PC-9 (cell line): ENCODE results near the gene TBC1D8. TPM values are rescaled to one million over a fixed set of nuclear protein-coding genes. Genes with fewer than 3 reads are reported as not detected.
A peak's percentile ranks its signal among the peaks of the same experiment; 100 is the strongest.

Experiments used
- BruUV-seq: library from RNA; stranded (reverse); fragments of 400-500 nt; replicated peaks from 2 replicates; lab custom pipeline; 2021; lab: Mats Ljungman, UMichigan
- CTCF ChIA-PET: fragments of 300-600 bp; sonication (Branson Sonifier 250); formaldehyde crosslinking; loops from one replicate; lab custom pipeline; 2022; ENCODE audit warnings: antibody characterized with exemption; lab: Charles Lee
- POLR2A ChIA-PET: fragments of 300-600 bp; sonication (Branson Sonifier 250); formaldehyde crosslinking; loops from one replicate; lab custom pipeline; 2022; ENCODE audit warnings: antibody characterized with exemption; ENCODE audit not compliant: unreplicated experiment; lab: Charles Lee
- DNase-seq, 2 experiments: peaks; one replicate each; pipeline versions ENCODE4 v3.0.0 to v3.0.0-alpha.2; 2015 to 2022; ENCODE audit warnings: mixed read lengths in 1 of 2
- H2AFZ ChIP-seq: fragments of 200-600 bp; sonication (generic); 2 replicates; pipeline ENCODE4 v1.8.1; 2017; ENCODE audit warnings: antibody characterized with exemption
- H3F3A ChIP-seq: fragments of 200-600 bp; sonication (generic); 2 replicates; pipeline ENCODE4 v1.8.1; 2017; ENCODE audit warnings: antibody characterized with exemption, mild to moderate bottlenecking, low read depth; ENCODE audit not compliant: insufficient read depth
- H3K27ac ChIP-seq: fragments of 200-600 bp; sonication (generic); 2 replicates; pipeline ENCODE4 v1.6.1; 2016; ENCODE audit warnings: mixed run types
- H3K27me3 ChIP-seq: fragments of 200-600 bp; sonication (generic); 2 replicates; pipeline ENCODE4 v1.6.1; 2016; ENCODE audit warnings: low read depth, mixed run types; ENCODE audit not compliant: insufficient read depth
- H3K36me3 ChIP-seq: fragments of 200-600 bp; sonication (generic); 2 replicates; pipeline ENCODE4 v1.6.1; 2016; ENCODE audit warnings: low read depth, mixed run types
- H3K4me1 ChIP-seq: fragments of 200-600 bp; sonication (generic); replicated peaks from 2 replicates; pipeline ENCODE4 v1.6.1; 2016; ENCODE audit warnings: mixed run types; ENCODE audit not compliant: insufficient read depth
- H3K4me2 ChIP-seq: fragments of 200-600 bp; sonication (generic); 2 replicates; pipeline ENCODE4 v1.6.1; 2017; ENCODE audit warnings: mixed run types
- H3K4me3 ChIP-seq: fragments of 200-600 bp; sonication (generic); 2 replicates; pipeline ENCODE4 v1.6.1; 2016; ENCODE audit warnings: mixed run types
- H3K79me2 ChIP-seq: fragments of 200-600 bp; sonication (generic); 2 replicates; pipeline ENCODE4 v1.6.1; 2017; ENCODE audit warnings: low read depth, mixed run types
- H3K9me2 ChIP-seq: fragments of 200-600 bp; sonication (generic); 2 replicates; pipeline ENCODE4 v1.8.1; 2017; ENCODE audit warnings: mild to moderate bottlenecking; ENCODE audit not compliant: insufficient read depth
- H3K9me3 ChIP-seq: fragments of 200-600 bp; sonication (generic); 2 replicates; pipeline ENCODE4 v1.8.1; 2016; ENCODE audit warnings: low read depth; ENCODE audit not compliant: insufficient read depth
- H4K20me1 ChIP-seq: fragments of 200-600 bp; sonication (generic); 2 replicates; pipeline ENCODE4 v1.8.1; 2017; ENCODE audit not compliant: insufficient read depth
- CTCF ChIP-seq: fragments of 200-600 bp; sonication (generic); conservative IDR thresholded peaks from 2 replicates; pipeline ENCODE4 v1.6.1; 2017; ENCODE audit warnings: mixed run types, antibody characterized with exemption, mild to moderate bottlenecking, moderate library complexity
- EZH2 ChIP-seq: fragments of 200-600 bp; sonication (generic); IDR thresholded peaks from 2 replicates; pipeline ENCODE4 v1.8.0; 2017; ENCODE audit warnings: antibody characterized with exemption, low read depth
- intact Hi-C: fragments of 100-400 bp; cut with micrococcal nuclease; formaldehyde crosslinking; loops from one replicate; pipeline ENCODE4 v1.10.0; 2022; ENCODE audit not compliant: unreplicated experiment
- total RNA-seq: library from RNA; stranded (reverse); gene quantifications from 2 replicates; pipeline ENCODE4 v1.2.3, GENCODE V29; 2021

TBC1D8 gene
- total RNA-seq, 1 experiment from 2014 or later = 25.2 TPM

GRCh38 chr2:101111262-101111838 lies 39.8 kb downstream of the TBC1D8 start:
- Histone ChIP-seq H3K4me3 (no peak overlapping the region), H3K27me3 (no peaks in the 10 kb centered on the region), H3K9me3 (no peaks in the 10 kb centered on the region), H3K79me2 (peaks cover 87% of the 10 kb centered on the region), H3K9me2 (no peaks in the 10 kb centered on the region), H3K4me2 (peak overlapping the region; percentile 74; the same call in 1 of the 2 replicates), H3K27ac (peak overlapping the region; percentile 88), H2AFZ (no peak overlapping the region), H4K20me1 (no peaks in the 10 kb centered on the region), H3K4me1 (peaks cover 62% of the 10 kb centered on the region), H3F3A (peaks cover 51% of the 10 kb centered on the region), H3K36me3 (peaks cover 13% of the 10 kb centered on the region)
- TF ChIP-seq CTCF = no peak
- intact Hi-C loops = no loop called here
- DNase-seq = no peak
- CTCF ChIA-PET = no interaction called here
- POLR2A ChIA-PET = no interaction called here
- no TSS peak for BruUV-seq

GRCh38 chr2:101109451-101110118 lies 41.6 kb downstream of the TBC1D8 start:
- POLR2A ChIA-PET = no interaction called here
- DNase-seq = no peak
- Histone ChIP-seq H3K4me3 (no peak overlapping the region), H3K9me2 (no peaks in the 10 kb centered on the region), H3K27ac (no peak overlapping the region), H3K9me3 (no peaks in the 10 kb centered on the region), H4K20me1 (no peaks in the 10 kb centered on the region), H3K36me3 (peaks cover 13% of the 10 kb centered on the region), H3K4me2 (no peak overlapping the region), H2AFZ (no peak overlapping the region), H3K27me3 (no peaks in the 10 kb centered on the region), H3K79me2 (peaks cover 86% of the 10 kb centered on the region), H3K4me1 (peaks cover 46% of the 10 kb centered on the region), H3F3A (peaks cover 43% of the 10 kb centered on the region)
- CTCF ChIA-PET = no interaction called here
- TF ChIP-seq CTCF = no peak
- TF ChIP-seq EZH2 = no peak
- intact Hi-C loops = no loop called here
- BruUV-seq = no TSS peak

GRCh38 chr2:101108357-101108756 lies 42.8 kb downstream of the TBC1D8 start:
- no TSS peak for BruUV-seq
- Histone ChIP-seq H3K27ac (no peak overlapping the region), H3K27me3 (no peaks in the 10 kb centered on the region), H3F3A (peaks cover 31% of the 10 kb centered on the region), H3K9me2 (no peaks in the 10 kb centered on the region), H4K20me1 (no peaks in the 10 kb centered on the region), H3K4me1 (peaks cover 34% of the 10 kb centered on the region), H3K36me3 (peaks cover 13% of the 10 kb centered on the region), H3K79me2 (peaks cover 97% of the 10 kb centered on the region), H3K4me3 (no peak overlapping the region), H3K4me2 (no peak overlapping the region), H2AFZ (no peak overlapping the region), H3K9me3 (no peaks in the 10 kb centered on the region; the same call in 1 of the 2 replicates)
- intact Hi-C loops = no loop called here
- CTCF ChIA-PET = no interaction called here
- DNase-seq = no peak
- POLR2A ChIA-PET = no interaction called here
- TF ChIP-seq CTCF = no peak
